Mesendoderm (in vitro differentiated cells): ENCODE results near the gene RFX4.
"Not testable (repeated sequence)": the region's sequence is repeated elsewhere in the genome, so short reads cannot be mapped to it uniquely, and the experiment has no call there.

Source experiments
- DNase-seq: peaks from one replicate; pipeline ENCODE4 v3.0.0; 2013
- H2AK5ac ChIP-seq: 2 replicates; pipeline ENCODE4 v1.6.1; 2013; ENCODE audit warnings: low read length, inconsistent platforms
- H2BK120ac ChIP-seq: 2 replicates; pipeline ENCODE4 v1.6.1; 2013; ENCODE audit warnings: low read depth, mild to moderate bottlenecking, low read length, moderate library complexity, mixed read lengths
- H2BK15ac ChIP-seq: replicated peaks from 2 replicates; pipeline ENCODE4 v1.6.1; 2013; ENCODE audit warnings: low read depth, mild to moderate bottlenecking, moderate library complexity
- H2BK5ac ChIP-seq: 2 replicates; pipeline ENCODE4 v1.6.1; 2013; ENCODE audit warnings: low read length, inconsistent platforms
- H3K18ac ChIP-seq: 2 replicates; pipeline ENCODE4 v1.6.1; 2013; ENCODE audit warnings: mild to moderate bottlenecking, low read length, mixed read lengths
- H3K23ac ChIP-seq: one replicate; pipeline ENCODE4 v1.6.1; 2013; ENCODE audit warnings: low read length
- H3K27ac ChIP-seq: 2 replicates; pipeline ENCODE4 v1.5.1; 2013; ENCODE audit warnings: low read depth, mild to moderate bottlenecking, inconsistent platforms, low read length, moderate library complexity
- H3K27me3 ChIP-seq: 2 replicates; pipeline ENCODE4 v1.6.1; 2013; ENCODE audit warnings: low read length, control low read depth, mild to moderate bottlenecking, inconsistent platforms; ENCODE audit not compliant: insufficient read depth, poor library complexity
- H3K36me3 ChIP-seq: 2 replicates; pipeline ENCODE4 v1.6.1; 2013; ENCODE audit warnings: low read length, inconsistent platforms; ENCODE audit not compliant: control insufficient read depth, insufficient read depth
- H3K4ac ChIP-seq: one replicate; pipeline ENCODE4 v1.6.1; 2013; ENCODE audit warnings: low read depth, mild to moderate bottlenecking, low read length, moderate library complexity
- H3K4me1 ChIP-seq: 2 replicates; pipeline ENCODE4 v1.6.1; 2013; ENCODE audit warnings: low read depth, low read length, inconsistent platforms; ENCODE audit not compliant: control insufficient read depth
- H3K4me2 ChIP-seq: 2 replicates; pipeline ENCODE4 v1.6.1; 2013; ENCODE audit warnings: low read length
- H3K4me3 ChIP-seq: 2 replicates; pipeline ENCODE4 v1.5.1; 2013; ENCODE audit warnings: mild to moderate bottlenecking, low read length
- H3K56ac ChIP-seq: one replicate; pipeline ENCODE4 v1.6.1; 2013; ENCODE audit warnings: low read length
- H3K79me1 ChIP-seq: 2 replicates; pipeline ENCODE4 v1.6.1; 2013; ENCODE audit warnings: low read length, inconsistent platforms
- H3K79me2 ChIP-seq: 2 replicates; pipeline ENCODE4 v1.6.1; 2013; ENCODE audit warnings: mild to moderate bottlenecking, low read length; ENCODE audit not compliant: control insufficient read depth, insufficient read depth
- H3K9ac ChIP-seq: 2 replicates; pipeline ENCODE4 v1.6.1; 2013; ENCODE audit warnings: low read length, inconsistent platforms
- H4K5ac ChIP-seq: one replicate; pipeline ENCODE4 v1.6.1; 2013; ENCODE audit warnings: low read length
- H4K8ac ChIP-seq: one replicate; pipeline ENCODE4 v1.6.1; 2013; ENCODE audit warnings: low read depth, mild to moderate bottlenecking, control low read depth, low read length, moderate library complexity
- WGBS: extraction: QIAGEN DNeasy Blood & Tissue Kit; methylation state at CpG from one replicate; pipeline ENCODE4 v1.1.7; 2013; ENCODE audit warnings: low lambda C conversion rate, missing lambda C conversion rate; ENCODE audit not compliant: insufficient coverage; ENCODE audit errors: extremely low coverage; 5-methylcytosine and 5-hydroxymethylcytosine counted together

Gene RFX4

GRCh38 chr12:106722837-106723236 is 140.0 kb downstream of the RFX4 start:
- Histone ChIP-seq H4K8ac (no peak overlapping the region), H2AK5ac (no peak overlapping the region), H3K4ac (no peak overlapping the region), H3K79me1 (no peaks in the 10 kb centered on the region), H2BK120ac (no peak overlapping the region), H2BK5ac (no peak overlapping the region), H3K36me3 (no peaks in the 10 kb centered on the region), H3K56ac (no peak overlapping the region), H3K4me1 (no peaks in the 10 kb centered on the region), H4K5ac (no peak overlapping the region), H3K23ac (no peak overlapping the region), H3K4me2 (no peak overlapping the region), H3K4me3 (no peak overlapping the region), H3K18ac (no peak overlapping the region), H3K27me3 (no peaks in the 10 kb centered on the region), H3K27ac (no peak overlapping the region), H3K9ac (no peak overlapping the region), H2BK15ac (no peak overlapping the region), H3K79me2 (no peaks in the 10 kb centered on the region)
- peak; percentile 54 for DNase-seq
- WGBS: no CpG with 5 or more reads among the region's 3 CpGs

GRCh38 chr12:106723416-106723815 is 140.6 kb downstream of the RFX4 start:
- no CpG with 5 or more reads among the region's 3 CpGs for WGBS

GRCh38 chr12:106724116-106724515 is 141.3 kb downstream of the RFX4 start:
- Histone ChIP-seq H3K4me2 (no peak overlapping the region), H3K36me3 (no peaks in the 10 kb centered on the region), H2BK15ac (no peak overlapping the region), H2AK5ac (no peak overlapping the region), H2BK5ac (no peak overlapping the region), H3K23ac (no peak overlapping the region), H2BK120ac (no peak overlapping the region), H3K56ac (no peak overlapping the region), H3K18ac (no peak overlapping the region), H3K4ac (no peak overlapping the region), H3K27me3 (no peaks in the 10 kb centered on the region), H3K4me1 (no peaks in the 10 kb centered on the region), H3K79me1 (no peaks in the 10 kb centered on the region), H3K4me3 (no peak overlapping the region), H3K79me2 (no peaks in the 10 kb centered on the region), H4K8ac (no peak overlapping the region), H4K5ac (no peak overlapping the region), H3K27ac (no peak overlapping the region), H3K9ac (no peak overlapping the region)
- DNase-seq: no peak
- WGBS: no CpG with 5 or more reads among the region's 1 CpG

More at GRCh38 chr12:106723416-106723815, 140.6 kb downstream of the RFX4 start:
- no peak overlapping the region for H2AK5ac ChIP-seq
- H4K5ac ChIP-seq: no peak overlapping the region
- H3K9ac ChIP-seq: no peak overlapping the region
- peak overlapping the region; percentile 37 for H3K56ac ChIP-seq
- H3K18ac ChIP-seq: no peak overlapping the region
- no peak overlapping the region for H3K27ac ChIP-seq
- no peaks in the 10 kb centered on the region for H3K27me3 ChIP-seq
- H3K79me2 ChIP-seq: no peaks in the 10 kb centered on the region
- no peak overlapping the region for H3K4me3 ChIP-seq
- no peak overlapping the region for H3K4me2 ChIP-seq
- no peak overlapping the region for H3K23ac ChIP-seq
- H3K79me1 ChIP-seq: no peaks in the 10 kb centered on the region
- no peaks in the 10 kb centered on the region for H3K36me3 ChIP-seq
- DNase-seq: no peak
- no peak overlapping the region for H2BK5ac ChIP-seq
- H2BK120ac ChIP-seq: no peak overlapping the region
- H2BK15ac ChIP-seq: no peak overlapping the region
- no peak overlapping the region for H3K4ac ChIP-seq
- no peaks in the 10 kb centered on the region for H3K4me1 ChIP-seq
- no peak overlapping the region for H4K8ac ChIP-seq

- Histone ChIP-seq H3K4ac (no peak overlapping the region), H3K18ac (no peak overlapping the region), H2BK5ac (no peak overlapping the region), H3K56ac (no peak overlapping the region), H3K4me2 (no peak overlapping the region), H3K36me3 (no peaks in the 10 kb centered on the region), H3K9ac (no peak overlapping the region), H3K23ac (no peak overlapping the region), H4K8ac (no peak overlapping the region), H2BK15ac (no peak overlapping the region), H3K4me3 (no peak overlapping the region), H2BK120ac (no peak overlapping the region), H3K27me3 (no peaks in the 10 kb centered on the region), H4K5ac (no peak overlapping the region), H2AK5ac (no peak overlapping the region), H3K27ac (no peak overlapping the region), H3K4me1 (no peaks in the 10 kb centered on the region), H3K79me2 (no peaks in the 10 kb centered on the region), H3K79me1 (no peaks in the 10 kb centered on the region)
- no peak for DNase-seq
- WGBS: no CpG with 5 or more reads among the region's 6 CpGs
Observed at GRCh38 chr12:106724934-106725333, 142.1 kb downstream of the RFX4 start.

- not testable (repeated sequence) for H3K27me3 ChIP-seq, H3K4me1 ChIP-seq, DNase-seq, H2BK120ac ChIP-seq, H3K56ac ChIP-seq, H3K4me2 ChIP-seq, H3K79me1 ChIP-seq, H4K5ac ChIP-seq, H3K18ac ChIP-seq, H3K23ac ChIP-seq, H3K36me3 ChIP-seq, H3K27ac ChIP-seq, H3K79me2 ChIP-seq, H3K4me3 ChIP-seq, H3K9ac ChIP-seq, H2AK5ac ChIP-seq, H2BK5ac ChIP-seq, H3K4ac ChIP-seq, H2BK15ac ChIP-seq, H4K8ac ChIP-seq
- WGBS: no CpG with 5 or more reads among the region's 5 CpGs
Observed at GRCh38 chr12:106726603-106727202, 143.9 kb downstream of the RFX4 start.

GRCh38 chr12:106729611-106730010 is 146.8 kb downstream of the RFX4 start:
- Histone ChIP-seq H3K79me2 (no peaks in the 10 kb centered on the region), H2BK5ac (no peak overlapping the region), H3K36me3 (no peaks in the 10 kb centered on the region), H3K4ac (no peak overlapping the region), H4K5ac (no peak overlapping the region), H3K56ac (no peak overlapping the region), H3K4me1 (no peaks in the 10 kb centered on the region), H3K27me3 (no peaks in the 10 kb centered on the region), H3K9ac (no peak overlapping the region), H2AK5ac (no peak overlapping the region), H3K4me3 (no peak overlapping the region), H3K27ac (no peak overlapping the region), H3K23ac (no peak overlapping the region), H3K18ac (no peak overlapping the region), H3K79me1 (no peaks in the 10 kb centered on the region), H3K4me2 (no peak overlapping the region), H2BK120ac (no peak overlapping the region), H4K8ac (no peak overlapping the region), H2BK15ac (no peak overlapping the region)
- no CpG with 5 or more reads among the region's 1 CpG for WGBS
- no peak for DNase-seq
